OCI-LY3 (cell line): ENCODE measurements around the gene TAAR5.

Experiments used
- H2AFZ ChIP-seq: fragments of 200-600, 300-600 bp; shearing (Covaris generic); 2 replicates; pipeline ENCODE4 v1.6.0; 2014; ENCODE audit warnings: antibody characterized with exemption, low read depth, low read length
- H3K27ac ChIP-seq: fragments of 200-600, 300-600 bp; sonication (generic); 2 replicates; pipeline ENCODE4 v1.5.1; 2014; ENCODE audit warnings: mild to moderate bottlenecking, low read length, moderate library complexity, mixed read lengths
- H3K27me3 ChIP-seq: fragments of 200-600, 300-600 bp; sonication (generic); 2 replicates; pipeline ENCODE4 v1.6.1; 2014; ENCODE audit warnings: low read depth, low read length, mixed read lengths
- H3K36me3 ChIP-seq: fragments of 200-600, 300-600 bp; sonication (generic); replicated peaks from 2 replicates; pipeline ENCODE3; 2014; ENCODE audit warnings: low read depth, low read length, mixed read lengths
- H3K4me1 ChIP-seq: fragments of 300-600, 200-600 bp; sonication (generic); 2 replicates; pipeline ENCODE4 v1.6.1; 2014; ENCODE audit warnings: low read length, mixed read lengths
- H3K4me2 ChIP-seq: fragments of 200-600, 300-600 bp; sonication (generic); 2 replicates; pipeline ENCODE4 v1.6.1; 2014; ENCODE audit warnings: low read length, mixed read lengths
- H3K4me3 ChIP-seq: fragments of 300-600, 200-600 bp; sonication (generic); 2 replicates; pipeline ENCODE4 v1.5.1; 2014; ENCODE audit warnings: antibody characterized with exemption, mild to moderate bottlenecking, low read length, moderate library complexity
- H3K79me2 ChIP-seq: fragments of 300-600, 200-600 bp; shearing (Covaris generic); 2 replicates; pipeline ENCODE4 v1.6.1; 2014; ENCODE audit warnings: mild to moderate bottlenecking, low read length, mixed read lengths
- H3K9ac ChIP-seq: fragments of 300-600, 200-600 bp; shearing (Covaris generic); 2 replicates; pipeline ENCODE4 v1.6.0; 2014; ENCODE audit warnings: mild to moderate bottlenecking, low read length, moderate library complexity
- H3K9me3 ChIP-seq: fragments of 200-600, 300-600 bp; shearing (Covaris generic); 2 replicates; pipeline ENCODE4 v1.6.1; 2014; ENCODE audit warnings: low read length, mixed read lengths; ENCODE audit not compliant: insufficient read depth
- H4K20me1 ChIP-seq: fragments of 200-600, 300-600 bp; sonication (generic); 2 replicates; pipeline ENCODE4 v1.6.1; 2016; ENCODE audit warnings: low read length, mixed read lengths; ENCODE audit not compliant: insufficient read depth
- CTCF ChIP-seq: fragments of 200-600, 300-600 bp; sonication (generic); IDR thresholded peaks from 2 replicates; pipeline ENCODE4 v1.5.1; 2014; ENCODE audit warnings: antibody characterized with exemption, low read length, low read depth
- EZH2phosphoT487 ChIP-seq: fragments of 200-600 bp; shearing (Covaris generic); IDR thresholded peaks from 2 replicates; pipeline ENCODE4 v1.6.1; 2018; ENCODE audit warnings: antibody characterized with exemption, mixed run types, low read depth

TAAR5 gene

GRCh38 chr6:132624175-132624574 is 34.6 kb upstream of the TAAR5 start, which contains the start of gene TAAR2:
Gene TAAR2 (minus strand): TSS chr6:132624275. CDS start chr6:132624275, 0 bp downstream.
- Histone ChIP-seq H3K79me2 (no peaks in the 10 kb centered on the region), H3K4me1 (no peaks in the 10 kb centered on the region), H3K27me3 (no peaks in the 10 kb centered on the region), H2AFZ (no peak within 1 kb of the TSS), H3K9ac (no peak within 1 kb of the TSS), H3K4me3 (no peak within 1 kb of the TSS), H3K4me2 (no peak within 1 kb of the TSS), H3K36me3 (no peaks in the 10 kb centered on the region), H4K20me1 (no peaks in the 10 kb centered on the region), H3K9me3 (no peaks in the 10 kb centered on the region), H3K27ac (no peak within 1 kb of the TSS)
- no peak for TF ChIP-seq CTCF
- TF ChIP-seq EZH2phosphoT487 = no peak

GRCh38 chr6:132623106-132623845 is 33.7 kb upstream of the TAAR5 start:
- Histone ChIP-seq H3K36me3 (no peaks in the 10 kb centered on the region), H3K9me3 (no peaks in the 10 kb centered on the region), H3K4me1 (no peaks in the 10 kb centered on the region), H3K4me3 (no peak overlapping the region), H3K9ac (no peak overlapping the region), H3K27me3 (no peaks in the 10 kb centered on the region), H3K79me2 (no peaks in the 10 kb centered on the region), H2AFZ (no peak overlapping the region), H3K27ac (no peak overlapping the region), H3K4me2 (no peak overlapping the region), H4K20me1 (no peaks in the 10 kb centered on the region)
- TF ChIP-seq CTCF = no peak
- no peak for TF ChIP-seq EZH2phosphoT487

DNA sequence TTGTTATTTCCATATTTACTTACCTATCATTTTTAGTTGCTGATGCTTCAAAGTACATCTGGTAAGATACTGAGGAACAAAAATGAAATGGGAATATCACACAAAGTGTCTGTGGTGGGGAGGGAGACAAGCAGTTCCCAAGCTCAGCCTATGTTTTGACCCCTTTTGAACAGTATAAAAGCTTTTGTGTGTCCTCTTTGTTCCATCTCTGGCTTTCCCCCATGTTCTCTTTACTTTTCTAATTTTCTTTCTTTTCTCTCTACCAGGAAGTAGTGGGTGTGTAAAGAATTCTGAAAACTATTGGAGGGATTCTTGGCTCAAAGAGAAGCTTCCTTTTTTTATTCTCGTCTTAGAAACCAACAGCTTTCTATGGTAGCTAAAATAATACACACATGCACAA is 27.1 kb upstream of the TAAR5 start:
- Histone ChIP-seq H3K27me3 (no peaks in the 10 kb centered on the region), H3K36me3 (no peaks in the 10 kb centered on the region), H3K9ac (no peak overlapping the region), H2AFZ (no peak overlapping the region), H3K79me2 (no peaks in the 10 kb centered on the region), H3K4me3 (no peak overlapping the region), H3K9me3 (no peaks in the 10 kb centered on the region), H3K27ac (no peak overlapping the region), H3K4me1 (peaks cover 16% of the 10 kb centered on the region; the same call in 1 of the 2 replicates), H4K20me1 (no peaks in the 10 kb centered on the region), H3K4me2 (no peak overlapping the region)
- TF ChIP-seq EZH2phosphoT487 (no peak), CTCF (no peak)

GRCh38 chr6:132614554-132614953 is 25.0 kb upstream of the TAAR5 start:
- H4K20me1 ChIP-seq = no peaks in the 10 kb centered on the region
- H3K4me2 ChIP-seq = peak overlapping the region; percentile 63
- H3K27ac ChIP-seq = no peak overlapping the region
- no peak for TF ChIP-seq CTCF
- TF ChIP-seq EZH2phosphoT487 = no peak
- no peaks in the 10 kb centered on the region for H3K36me3 ChIP-seq
- H3K9me3 ChIP-seq = no peaks in the 10 kb centered on the region
- peak overlapping the region; percentile 64 for H3K4me3 ChIP-seq
- H2AFZ ChIP-seq = peak overlapping the region; percentile 86; the same call in 1 of the 2 replicates
- no peaks in the 10 kb centered on the region for H3K79me2 ChIP-seq
- no peaks in the 10 kb centered on the region for H3K27me3 ChIP-seq
- no peak overlapping the region for H3K9ac ChIP-seq
- peaks cover 16% of the 10 kb centered on the region; the same call in 1 of the 2 replicates for H3K4me1 ChIP-seq
